Prostate gland (tissue), 2 donors: ENCODE data around the gene FAM168A. TPM values are rescaled to one million over a fixed set of nuclear protein-coding genes. Genes with fewer than 3 reads are reported as not detected.

ENCODE experiments used
- DNase-seq: peaks from one replicate; pipeline ENCODE4 v3.0.0-alpha.2; 2019; ENCODE audit warnings: low spot score
- H3K27ac ChIP-seq, 2 donors: fragments of 200-600 bp; sonication (generic); 2 replicates each; pipeline ENCODE4 v1.5.1; 2017 to 2019
- H3K27me3 ChIP-seq: fragments of 200-600 bp; sonication (generic); replicated peaks from 2 replicates; pipeline ENCODE4 v1.5.1; 2019; ENCODE audit not compliant: insufficient read depth
- H3K36me3 ChIP-seq, 2 donors: fragments of 200-600 bp; sonication (generic); 1 replicate in 1 of 2; 2 replicates in 1 of 2; pipeline versions ENCODE4 v1.5.1 to v1.8.1; 2017 to 2019
- H3K4me1 ChIP-seq: fragments of 200-600 bp; sonication (generic); replicated peaks from 2 replicates; pipeline ENCODE4 v1.5.1; 2019
- H3K4me3 ChIP-seq, 2 donors: fragments of 200-600 bp; sonication (generic); 2 replicates each; pipeline ENCODE4 v1.5.1; 2017 to 2019
- H3K9me3 ChIP-seq: fragments of 200-600 bp; sonication (generic); 2 replicates; pipeline ENCODE4 v1.5.1; 2017
- CTCF ChIP-seq, 4 experiments: fragments of 200-600 bp in 2 of 4; fragments of 450-650 bp in 2 of 4; sonication (generic) in 2 of 4; IDR thresholded peaks; 1 replicate in 3 of 4; 2 replicates in 1 of 4; pipeline ENCODE4 v1.5.1; 2016 to 2019; ENCODE audit warnings: antibody characterized with exemption in 4 of 4, mild to moderate bottlenecking in 2 of 4, moderate library complexity in 2 of 4
- POLR2A ChIP-seq: fragments of 450-650 bp; IDR thresholded peaks from one replicate; pipeline ENCODE4 v1.6.1; 2016; ENCODE audit warnings: antibody characterized with exemption, mild to moderate bottlenecking
- POLR2AphosphoS5 ChIP-seq: sonication (generic); formaldehyde crosslinking; IDR thresholded peaks from one replicate; pipeline ENCODE4 v1.6.1; 2017; ENCODE audit warnings: antibody characterized with exemption
- WGBS: methylation state at CpG from one replicate; pipeline ENCODE4 v1.1.5; 2018; 5-methylcytosine and 5-hydroxymethylcytosine counted together
- intact Hi-C: fragments of 100-400 bp; cut with DNase I; formaldehyde crosslinking; loops from one replicate; pipeline ENCODE4 v1.14.2; 2022
- total RNA-seq, 2 donors: library from RNA; depleted of rRNA; stranded (reverse); fragments of >200 nt; gene quantifications; one replicate each; pipeline ENCODE4 v1.1.0, GENCODE V29; 2016

The FAM168A gene
- total RNA-seq, 2 donors from 2014 or later = 27.3 to 38.3 TPM

- 91% methylated on average over 1 of the region's 1 CpG for WGBS
- Histone ChIP-seq H3K4me1 (no peaks in the 10 kb centered on the region), H3K27ac (no peak overlapping the region), H3K27me3 (no peaks in the 10 kb centered on the region), H3K4me3 (no peak overlapping the region), H3K36me3 (no peaks in the 10 kb centered on the region), H3K9me3 (no peaks in the 10 kb centered on the region)
- intact Hi-C loops = no loop called here
- DNase-seq = no peak
- TF ChIP-seq POLR2AphosphoS5 (no peak), CTCF (IDR thresholded peaks at IDR 0.05) (no peak), POLR2A (no peak)
Measured at GRCh38 chr11:73525611-73526010, 72.3 kb downstream of the FAM168A start.

DNA sequence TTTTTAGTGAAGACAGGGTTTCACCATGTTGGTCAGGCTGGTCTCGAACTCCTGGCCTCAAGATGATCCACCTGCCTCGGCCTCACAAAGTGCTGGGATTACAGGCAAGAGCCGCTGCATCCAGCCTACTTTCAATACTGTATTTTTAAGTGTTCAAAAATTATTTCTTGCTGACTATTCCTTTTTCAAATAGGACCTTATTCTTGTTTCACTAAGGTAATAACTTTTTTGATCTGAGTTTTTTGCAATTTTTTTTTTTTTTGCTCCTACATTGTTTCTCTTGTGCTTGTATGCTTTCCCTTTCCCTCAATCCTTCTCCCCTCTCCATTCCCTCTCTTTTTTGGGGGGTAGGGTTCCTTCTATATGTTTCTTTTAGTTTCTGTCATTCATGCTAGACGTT, 73.1 kb downstream of the FAM168A start:
- no peak overlapping the region for H3K4me3 ChIP-seq
- TF ChIP-seq POLR2A = no peak
- no peak for TF ChIP-seq POLR2AphosphoS5
- no peak for TF ChIP-seq CTCF (IDR thresholded peaks at IDR 0.05)
- no peaks in the 10 kb centered on the region for H3K4me1 ChIP-seq
- intact Hi-C loops = no loop called here
- no peak for DNase-seq
- 95% methylated on average over 4 of the region's 4 CpGs for whole genome bisulfite sequencing
- H3K27ac ChIP-seq = no peak overlapping the region
- no peaks in the 10 kb centered on the region for H3K9me3 ChIP-seq
- H3K36me3 ChIP-seq = no peaks in the 10 kb centered on the region
- H3K27me3 ChIP-seq = no peaks in the 10 kb centered on the region

GRCh38 chr11:73521621-73522020, 76.3 kb downstream of the FAM168A start:
- H3K4me1 ChIP-seq = no peaks in the 10 kb centered on the region
- TF ChIP-seq POLR2A (no peak), CTCF (IDR thresholded peaks at IDR 0.05) (no peak), POLR2AphosphoS5 (no peak)
- H3K36me3 ChIP-seq = no peaks in the 10 kb centered on the region
- H3K27me3 ChIP-seq = no peaks in the 10 kb centered on the region
- intact Hi-C loops = no loop called here
- no peak overlapping the region for H3K27ac ChIP-seq
- H3K9me3 ChIP-seq = no peaks in the 10 kb centered on the region
- 26% methylated on average over 1 of the region's 1 CpG for WGBS
- no peak overlapping the region for H3K4me3 ChIP-seq
- DNase-seq = no peak

DNA sequence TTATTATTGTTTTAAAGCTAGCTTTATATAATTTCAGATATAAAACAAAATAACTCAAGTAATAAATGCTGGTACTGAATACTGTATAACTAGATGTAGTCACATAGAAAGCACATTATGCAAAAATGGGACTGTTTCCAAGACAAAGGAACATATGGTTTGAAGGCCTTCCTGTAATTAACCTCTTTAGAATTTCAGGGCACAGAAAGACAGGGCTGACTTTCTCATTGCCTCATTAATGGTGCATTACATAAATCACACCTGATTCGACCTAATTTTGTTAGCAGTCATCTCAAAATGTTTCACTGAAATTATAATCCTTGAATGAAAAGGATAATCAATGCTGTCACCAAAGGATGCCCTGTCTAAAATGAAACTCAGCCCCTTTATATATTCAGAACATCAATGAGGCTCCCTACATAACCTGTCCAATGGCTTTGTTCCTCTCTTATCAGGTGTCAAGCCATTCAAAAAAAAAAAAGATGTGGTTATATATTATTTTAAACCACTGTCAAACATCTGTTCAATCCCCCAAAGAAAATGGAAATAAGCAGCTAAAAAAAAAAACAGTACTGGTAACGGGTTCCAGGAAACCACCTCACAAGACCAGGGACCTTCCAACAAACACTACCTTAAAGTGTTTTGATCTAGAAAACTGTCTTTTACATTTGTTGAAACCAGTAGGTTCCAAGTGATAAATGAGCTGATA, 77.4 kb downstream of the FAM168A start:
- no peaks in the 10 kb centered on the region for H3K27me3 ChIP-seq
- H3K4me3 ChIP-seq = no peak overlapping the region
- WGBS = 53% methylated on average over 2 of the region's 2 CpGs
- no peak overlapping the region for H3K27ac ChIP-seq
- no peaks in the 10 kb centered on the region for H3K36me3 ChIP-seq
- no peak for DNase-seq
- H3K9me3 ChIP-seq = no peaks in the 10 kb centered on the region
- TF ChIP-seq CTCF (IDR thresholded peaks at IDR 0.05) (no peak), POLR2AphosphoS5 (no peak)
- no peaks in the 10 kb centered on the region for H3K4me1 ChIP-seq
- intact Hi-C loops = no loop called here

- no peak for DNase-seq
- no peaks in the 10 kb centered on the region for H3K36me3 ChIP-seq
- H3K4me1 ChIP-seq = no peaks in the 10 kb centered on the region
- no peak for TF ChIP-seq CTCF (IDR thresholded peaks at IDR 0.05)
- no peak for TF ChIP-seq POLR2AphosphoS5
- TF ChIP-seq POLR2A = no peak
- H3K27me3 ChIP-seq = no peaks in the 10 kb centered on the region
- H3K4me3 ChIP-seq = no peak overlapping the region
- H3K9me3 ChIP-seq = no peaks in the 10 kb centered on the region
- H3K27ac ChIP-seq = no peak overlapping the region
- intact Hi-C loops = no loop called here
Measured at GRCh38 chr11:73519266-73519665, 78.6 kb downstream of the FAM168A start.
